GM23338 (cell line): ENCODE data around the gene ITPR2. TPM values are rescaled to one million over a fixed set of nuclear protein-coding genes. Genes with fewer than 3 reads are reported as not detected.

Experiments
- ATAC-seq: fragments of 200-7000 bp; cut with Tn5 transposase; 3 replicates; pipeline ENCODE4 v1.9.1; 2020
- DNase-seq: peaks from one replicate; pipeline ENCODE4 v3.0.0-alpha.2; 2015; ENCODE audit warnings: low spot score
- H2AFZ ChIP-seq: fragments of 200-600 bp; sonication (generic); 2 replicates; pipeline ENCODE4 v1.8.0; 2016; ENCODE audit warnings: antibody characterized with exemption, mild to moderate bottlenecking, moderate library complexity
- H3F3A ChIP-seq: fragments of 200-600 bp; sonication (generic); replicated peaks from 2 replicates; pipeline ENCODE4 v1.8.0; 2017; ENCODE audit warnings: antibody characterized with exemption, mixed run types, low read depth
- H3K27ac ChIP-seq: fragments of 200-600 bp; sonication (generic); 2 replicates; pipeline ENCODE4 v1.6.1; 2016; ENCODE audit warnings: low read depth
- H3K27me3 ChIP-seq: fragments of 200-600 bp; sonication (generic); 2 replicates; pipeline ENCODE4 v1.8.0; 2016; ENCODE audit warnings: mild to moderate bottlenecking, mixed run types, moderate library complexity; ENCODE audit not compliant: insufficient read depth
- H3K36me3 ChIP-seq: fragments of 200-600 bp; sonication (generic); 2 replicates; pipeline ENCODE4 v1.8.0; 2016; ENCODE audit warnings: mild to moderate bottlenecking; ENCODE audit not compliant: insufficient read depth
- H3K4me1 ChIP-seq: fragments of 200-600 bp; sonication (generic); 2 replicates; pipeline ENCODE4 v1.8.0; 2016; ENCODE audit warnings: mild to moderate bottlenecking, moderate library complexity; ENCODE audit not compliant: insufficient read depth
- H3K4me2 ChIP-seq: fragments of 200-600 bp; sonication (generic); 2 replicates; pipeline ENCODE4 v1.7.1; 2017; ENCODE audit warnings: mixed run types
- H3K4me3 ChIP-seq: fragments of 200-600 bp; sonication (generic); 2 replicates; pipeline ENCODE4 v1.6.1; 2016; ENCODE audit warnings: mixed run types
- H3K79me2 ChIP-seq: fragments of 200-600 bp; sonication (generic); replicated peaks from 2 replicates; pipeline ENCODE4 v1.8.0; 2017; ENCODE audit warnings: mild to moderate bottlenecking; ENCODE audit not compliant: insufficient read depth
- H3K9me2 ChIP-seq: fragments of 200-600 bp; sonication (generic); 2 replicates; pipeline ENCODE4 v1.8.0; 2017; ENCODE audit not compliant: insufficient read depth
- H4K20me1 ChIP-seq: fragments of 200-600 bp; sonication (generic); replicated peaks from 2 replicates; pipeline ENCODE4 v1.8.0; 2017; ENCODE audit warnings: mild to moderate bottlenecking; ENCODE audit not compliant: insufficient read depth
- H3K27ac Mint-ChIP-seq: 2 replicates; pipeline ENCODE4 v1.8.0; 2020; ENCODE audit warnings: inconsistent platforms, mild to moderate bottlenecking, moderate library complexity, mixed read lengths
- H3K27me3 Mint-ChIP-seq: 3 replicates; pipeline ENCODE4 v1.8.0; 2022; ENCODE audit warnings: low read depth, mild to moderate bottlenecking, moderate library complexity, mixed read lengths, inconsistent platforms; ENCODE audit not compliant: insufficient read depth, poor library complexity
- H3K36me3 Mint-ChIP-seq: 3 replicates; pipeline ENCODE4 v1.8.0; 2021; ENCODE audit warnings: low read depth, mild to moderate bottlenecking, inconsistent platforms, moderate library complexity, mixed read lengths
- H3K4me1 Mint-ChIP-seq: 3 replicates; pipeline ENCODE4 v1.8.0; 2020; ENCODE audit warnings: mild to moderate bottlenecking, inconsistent platforms, mixed read lengths
- H3K4me3 Mint-ChIP-seq: 3 replicates; pipeline ENCODE4 v1.8.0; 2021; ENCODE audit warnings: moderate library complexity, mild to moderate bottlenecking, inconsistent platforms, mixed read lengths
- H3K9me3 Mint-ChIP-seq: 3 replicates; pipeline ENCODE4 v1.8.0; 2020; ENCODE audit warnings: moderate library complexity, mild to moderate bottlenecking, inconsistent platforms, mixed read lengths
- CREB1 ChIP-seq: fragments of 250-450 bp; sonication (Bioruptor Pico); IDR thresholded peaks from 2 replicates; pipeline ENCODE4 v1.5.0; 2020; ENCODE audit warnings: low read depth, mild to moderate bottlenecking, moderate library complexity
- ETS1 ChIP-seq: IDR thresholded peaks from 2 replicates; pipeline ENCODE4 v1.6.1; 2016; ENCODE audit warnings: antibody characterized with exemption
- EZH2 ChIP-seq: fragments of 200-600 bp; sonication (generic); IDR thresholded peaks from one replicate; pipeline ENCODE4 v1.8.0; 2017; ENCODE audit warnings: antibody characterized with exemption, mild to moderate bottlenecking, low read depth; ENCODE audit not compliant: unreplicated experiment
- EZH2phosphoT487 ChIP-seq: fragments of 200-600 bp; sonication (generic); IDR thresholded peaks from one replicate; pipeline ENCODE4 v1.8.1; 2018; ENCODE audit warnings: antibody characterized with exemption; ENCODE audit not compliant: unreplicated experiment
- JUNB ChIP-seq: IDR thresholded peaks from one replicate; pipeline ENCODE4 v1.6.1; 2016; ENCODE audit warnings: antibody characterized with exemption; ENCODE audit not compliant: unreplicated experiment
- NANOG ChIP-seq: IDR thresholded peaks from 2 replicates; pipeline ENCODE4 v1.6.1; 2016; ENCODE audit warnings: antibody characterized with exemption, borderline replicate concordance
- POLR2AphosphoS5 ChIP-seq: IDR thresholded peaks from 2 replicates; pipeline ENCODE4 v1.6.1; 2016; ENCODE audit warnings: antibody characterized with exemption, low read depth
- REST ChIP-seq: IDR thresholded peaks from one replicate; pipeline ENCODE4 v1.6.1; 2018; ENCODE audit warnings: antibody characterized with exemption; ENCODE audit not compliant: unreplicated experiment
- STAT1 ChIP-seq: IDR thresholded peaks from one replicate; pipeline ENCODE4 v1.6.1; 2016; ENCODE audit warnings: antibody characterized with exemption; ENCODE audit not compliant: unreplicated experiment
- ZNF114 ChIP-seq: fragments of 250-450 bp; sonication (Bioruptor Pico); IDR thresholded peaks from 2 replicates; pipeline ENCODE4 v1.5.0; 2020; ENCODE audit warnings: mild to moderate bottlenecking, moderate library complexity
- ZNF331 ChIP-seq: fragments of 250-450 bp; sonication (Bioruptor Pico); IDR thresholded peaks from 2 replicates; pipeline ENCODE4 v1.5.0; 2020; ENCODE audit warnings: low read depth, mild to moderate bottlenecking, moderate library complexity
- polyA plus RNA-seq: library from polyadenylated mRNA; unstranded; fragments of >200 nt; fragmentation: Nextera tagmentation; extraction: Ambion mirVana; gene quantifications from 2 replicates; pipeline ENCODE4 v1.2.1, GENCODE V29; 2016
- total RNA-seq: library from RNA; depleted of rRNA; stranded (reverse); fragments of >200 nt; shearing (Covaris generic); gene quantifications from 2 replicates; pipeline ENCODE4 v1.2.3, GENCODE V29; 2014
- TF ChIP-seq, protein P1 (sequence below), 2 experiments: fragments of 200-600 bp in 1 of 2; sonication (generic) in 1 of 2; conservative IDR thresholded peaks; 2 replicates each; pipeline versions ENCODE4 v1.5.1 to v1.6.1; 2016 to 2017; ENCODE audit warnings: antibody characterized with exemption in 2 of 2, low read depth in 2 of 2, mild to moderate bottlenecking in 2 of 2, moderate library complexity in 1 of 2
- TF ChIP-seq, protein P2 (sequence below): fragments of 250-450 bp; sonication (Bioruptor Pico); IDR thresholded peaks from 2 replicates; pipeline ENCODE4 v1.5.0; 2020; ENCODE audit warnings: mild to moderate bottlenecking, moderate library complexity

The ITPR2 gene
- total and polyA plus RNA-seq, 2 experiments from 2014 or later: 44.5 to 65.2 TPM

DNA sequence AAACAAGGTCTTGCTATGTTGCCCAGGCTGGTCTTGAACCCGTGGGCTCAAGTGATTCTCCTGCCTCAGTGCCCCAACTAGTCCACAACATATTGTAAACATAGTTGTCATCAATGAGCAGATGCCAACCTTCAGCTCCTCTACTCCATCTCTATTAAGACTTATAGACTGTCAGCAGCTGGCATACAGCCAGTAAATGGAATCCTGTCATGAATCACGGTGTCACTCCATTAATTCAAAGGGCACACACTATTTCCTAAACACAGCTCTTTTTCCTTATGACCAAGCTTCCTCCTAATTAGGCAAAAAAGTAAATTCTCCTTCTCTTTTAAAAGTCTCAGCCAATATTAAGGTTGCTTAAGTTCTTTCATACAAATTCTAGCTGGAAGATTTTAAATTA is 111.2 kb downstream of the ITPR2 start:
- H3K4me3 ChIP-seq: no peak overlapping the region
- H3K9me2 ChIP-seq: no peaks in the 10 kb centered on the region
- Mint-ChIP-seq H3K27me3 (no peaks in the 10 kb centered on the region), H3K4me3 (no peak overlapping the region), H3K27ac (no peak overlapping the region), H3K4me1 (no peaks in the 10 kb centered on the region; the same call in 2 of the 3 replicates), H3K9me3 (no peaks in the 10 kb centered on the region), H3K36me3 (no peaks in the 10 kb centered on the region)
- no peak overlapping the region for H2AFZ ChIP-seq
- no peaks in the 10 kb centered on the region for H3K4me1 ChIP-seq
- DNase-seq (no peak), ATAC-seq (no peak)
- H3K36me3 ChIP-seq: no peaks in the 10 kb centered on the region
- TF ChIP-seq POLR2AphosphoS5 (no peak), ZNF331 (no peak), CREB1 (CRISPR knock-in tag) (no peak), REST (no peak), ETS1 (no peak), STAT1 (no peak), NANOG (no peak), EZH2phosphoT487 (no peak), EZH2 (no peak), ZNF114 (CRISPR knock-in tag) (no peak), JUNB (no peak)
- TF ChIP-seq, protein P1, sequence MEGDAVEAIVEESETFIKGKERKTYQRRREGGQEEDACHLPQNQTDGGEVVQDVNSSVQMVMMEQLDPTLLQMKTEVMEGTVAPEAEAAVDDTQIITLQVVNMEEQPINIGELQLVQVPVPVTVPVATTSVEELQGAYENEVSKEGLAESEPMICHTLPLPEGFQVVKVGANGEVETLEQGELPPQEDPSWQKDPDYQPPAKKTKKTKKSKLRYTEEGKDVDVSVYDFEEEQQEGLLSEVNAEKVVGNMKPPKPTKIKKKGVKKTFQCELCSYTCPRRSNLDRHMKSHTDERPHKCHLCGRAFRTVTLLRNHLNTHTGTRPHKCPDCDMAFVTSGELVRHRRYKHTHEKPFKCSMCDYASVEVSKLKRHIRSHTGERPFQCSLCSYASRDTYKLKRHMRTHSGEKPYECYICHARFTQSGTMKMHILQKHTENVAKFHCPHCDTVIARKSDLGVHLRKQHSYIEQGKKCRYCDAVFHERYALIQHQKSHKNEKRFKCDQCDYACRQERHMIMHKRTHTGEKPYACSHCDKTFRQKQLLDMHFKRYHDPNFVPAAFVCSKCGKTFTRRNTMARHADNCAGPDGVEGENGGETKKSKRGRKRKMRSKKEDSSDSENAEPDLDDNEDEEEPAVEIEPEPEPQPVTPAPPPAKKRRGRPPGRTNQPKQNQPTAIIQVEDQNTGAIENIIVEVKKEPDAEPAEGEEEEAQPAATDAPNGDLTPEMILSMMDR (conservative IDR thresholded peaks at IDR 0.05; ENCODE audit: low read depth in 2 of 2): no peak
- TF ChIP-seq, protein P2, sequence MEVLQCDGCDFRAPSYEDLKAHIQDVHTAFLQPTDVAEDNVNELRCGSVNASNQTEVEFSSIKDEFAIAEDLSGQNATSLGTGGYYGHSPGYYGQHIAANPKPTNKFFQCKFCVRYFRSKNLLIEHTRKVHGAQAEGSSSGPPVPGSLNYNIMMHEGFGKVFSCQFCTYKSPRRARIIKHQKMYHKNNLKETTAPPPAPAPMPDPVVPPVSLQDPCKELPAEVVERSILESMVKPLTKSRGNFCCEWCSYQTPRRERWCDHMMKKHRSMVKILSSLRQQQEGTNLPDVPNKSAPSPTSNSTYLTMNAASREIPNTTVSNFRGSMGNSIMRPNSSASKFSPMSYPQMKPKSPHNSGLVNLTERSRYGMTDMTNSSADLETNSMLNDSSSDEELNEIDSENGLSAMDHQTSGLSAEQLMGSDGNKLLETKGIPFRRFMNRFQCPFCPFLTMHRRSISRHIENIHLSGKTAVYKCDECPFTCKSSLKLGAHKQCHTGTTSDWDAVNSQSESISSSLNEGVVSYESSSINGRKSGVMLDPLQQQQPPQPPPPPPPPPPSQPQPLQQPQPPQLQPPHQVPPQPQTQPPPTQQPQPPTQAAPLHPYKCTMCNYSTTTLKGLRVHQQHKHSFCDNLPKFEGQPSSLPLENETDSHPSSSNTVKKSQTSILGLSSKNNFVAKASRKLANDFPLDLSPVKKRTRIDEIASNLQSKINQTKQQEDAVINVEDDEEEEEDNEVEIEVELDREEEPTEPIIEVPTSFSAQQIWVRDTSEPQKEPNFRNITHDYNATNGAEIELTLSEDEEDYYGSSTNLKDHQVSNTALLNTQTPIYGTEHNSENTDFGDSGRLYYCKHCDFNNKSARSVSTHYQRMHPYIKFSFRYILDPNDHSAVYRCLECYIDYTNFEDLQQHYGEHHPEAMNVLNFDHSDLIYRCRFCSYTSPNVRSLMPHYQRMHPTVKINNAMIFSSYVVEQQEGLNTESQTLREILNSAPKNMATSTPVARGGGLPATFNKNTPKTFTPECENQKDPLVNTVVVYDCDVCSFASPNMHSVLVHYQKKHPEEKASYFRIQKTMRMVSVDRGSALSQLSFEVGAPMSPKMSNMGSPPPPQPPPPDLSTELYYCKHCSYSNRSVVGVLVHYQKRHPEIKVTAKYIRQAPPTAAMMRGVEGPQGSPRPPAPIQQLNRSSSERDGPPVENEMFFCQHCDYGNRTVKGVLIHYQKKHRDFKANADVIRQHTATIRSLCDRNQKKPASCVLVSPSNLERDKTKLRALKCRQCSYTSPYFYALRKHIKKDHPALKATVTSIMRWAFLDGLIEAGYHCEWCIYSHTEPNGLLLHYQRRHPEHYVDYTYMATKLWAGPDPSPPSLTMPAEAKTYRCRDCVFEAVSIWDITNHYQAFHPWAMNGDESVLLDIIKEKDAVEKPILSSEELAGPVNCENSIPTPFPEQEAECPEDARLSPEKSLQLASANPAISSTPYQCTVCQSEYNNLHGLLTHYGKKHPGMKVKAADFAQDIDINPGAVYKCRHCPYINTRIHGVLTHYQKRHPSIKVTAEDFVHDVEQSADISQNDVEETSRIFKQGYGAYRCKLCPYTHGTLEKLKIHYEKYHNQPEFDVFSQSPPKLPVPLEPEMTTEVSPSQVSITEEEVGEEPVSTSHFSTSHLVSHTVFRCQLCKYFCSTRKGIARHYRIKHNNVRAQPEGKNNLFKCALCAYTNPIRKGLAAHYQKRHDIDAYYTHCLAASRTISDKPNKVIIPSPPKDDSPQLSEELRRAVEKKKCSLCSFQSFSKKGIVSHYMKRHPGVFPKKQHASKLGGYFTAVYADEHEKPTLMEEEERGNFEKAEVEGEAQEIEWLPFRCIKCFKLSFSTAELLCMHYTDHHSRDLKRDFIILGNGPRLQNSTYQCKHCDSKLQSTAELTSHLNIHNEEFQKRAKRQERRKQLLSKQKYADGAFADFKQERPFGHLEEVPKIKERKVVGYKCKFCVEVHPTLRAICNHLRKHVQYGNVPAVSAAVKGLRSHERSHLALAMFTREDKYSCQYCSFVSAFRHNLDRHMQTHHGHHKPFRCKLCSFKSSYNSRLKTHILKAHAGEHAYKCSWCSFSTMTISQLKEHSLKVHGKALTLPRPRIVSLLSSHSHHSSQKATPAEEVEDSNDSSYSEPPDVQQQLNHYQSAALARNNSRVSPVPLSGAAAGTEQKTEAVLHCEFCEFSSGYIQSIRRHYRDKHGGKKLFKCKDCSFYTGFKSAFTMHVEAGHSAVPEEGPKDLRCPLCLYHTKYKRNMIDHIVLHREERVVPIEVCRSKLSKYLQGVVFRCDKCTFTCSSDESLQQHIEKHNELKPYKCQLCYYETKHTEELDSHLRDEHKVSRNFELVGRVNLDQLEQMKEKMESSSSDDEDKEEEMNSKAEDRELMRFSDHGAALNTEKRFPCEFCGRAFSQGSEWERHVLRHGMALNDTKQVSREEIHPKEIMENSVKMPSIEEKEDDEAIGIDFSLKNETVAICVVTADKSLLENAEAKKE (CRISPR knock-in tag): no peak
- no peaks in the 10 kb centered on the region for H3F3A ChIP-seq
- no peaks in the 10 kb centered on the region for H4K20me1 ChIP-seq
- H3K27ac ChIP-seq: no peak overlapping the region
- no peak overlapping the region for H3K4me2 ChIP-seq
- H3K79me2 ChIP-seq: no peaks in the 10 kb centered on the region; the same call in 1 of the 2 replicates
- no peaks in the 10 kb centered on the region for H3K27me3 ChIP-seq
